ENCODE results near the gene OSBPL8. TPM values are rescaled to one million over a fixed set of nuclear protein-coding genes. Genes with fewer than 3 reads are reported as not detected.
A peak's percentile ranks its signal among the peaks of the same experiment; 100 is the strongest.
"Not testable (repeated sequence)": the region's sequence is repeated elsewhere in the genome, so short reads cannot be mapped to it uniquely, and the experiment has no call there.

OSBPL8 gene
- total RNA-seq, 4 donors from 2014 or later, result 25.6 to 46.0 (median 43.4) TPM

GRCh38 chr12:76480796-76481195 lies 78.8 kb downstream of the OSBPL8 start:
- DNase-seq (no peak), ATAC-seq (no peak)
- Histone ChIP-seq H3K36me3 (peaks cover 0 to 14% of the 10 kb centered on the region in 2 donors), H3K4me3 (no peak overlapping the region), H3K27ac (no peak overlapping the region), H3K9me3 (no peaks in the 10 kb centered on the region), H3K4me1 (no peaks in the 10 kb centered on the region), H3K27me3 (no peaks in the 10 kb centered on the region)
- intact Hi-C loops (cut with DNase I; ENCODE audit: low total_unique reads), result no loop called here
- in situ Hi-C loops (cut with MboI; ENCODE audit: low sequenced_read_pairs in 4 of 4), result no loop called here
- TF ChIP-seq, protein P1, sequence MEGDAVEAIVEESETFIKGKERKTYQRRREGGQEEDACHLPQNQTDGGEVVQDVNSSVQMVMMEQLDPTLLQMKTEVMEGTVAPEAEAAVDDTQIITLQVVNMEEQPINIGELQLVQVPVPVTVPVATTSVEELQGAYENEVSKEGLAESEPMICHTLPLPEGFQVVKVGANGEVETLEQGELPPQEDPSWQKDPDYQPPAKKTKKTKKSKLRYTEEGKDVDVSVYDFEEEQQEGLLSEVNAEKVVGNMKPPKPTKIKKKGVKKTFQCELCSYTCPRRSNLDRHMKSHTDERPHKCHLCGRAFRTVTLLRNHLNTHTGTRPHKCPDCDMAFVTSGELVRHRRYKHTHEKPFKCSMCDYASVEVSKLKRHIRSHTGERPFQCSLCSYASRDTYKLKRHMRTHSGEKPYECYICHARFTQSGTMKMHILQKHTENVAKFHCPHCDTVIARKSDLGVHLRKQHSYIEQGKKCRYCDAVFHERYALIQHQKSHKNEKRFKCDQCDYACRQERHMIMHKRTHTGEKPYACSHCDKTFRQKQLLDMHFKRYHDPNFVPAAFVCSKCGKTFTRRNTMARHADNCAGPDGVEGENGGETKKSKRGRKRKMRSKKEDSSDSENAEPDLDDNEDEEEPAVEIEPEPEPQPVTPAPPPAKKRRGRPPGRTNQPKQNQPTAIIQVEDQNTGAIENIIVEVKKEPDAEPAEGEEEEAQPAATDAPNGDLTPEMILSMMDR (IDR thresholded peaks at IDR 0.05 in 4 of 5, conservative IDR thresholded peaks at IDR 0.05 in 1 of 5), result no peak
- TF ChIP-seq POLR2A (IDR thresholded peaks at IDR 0.05), result no peak

DNA sequence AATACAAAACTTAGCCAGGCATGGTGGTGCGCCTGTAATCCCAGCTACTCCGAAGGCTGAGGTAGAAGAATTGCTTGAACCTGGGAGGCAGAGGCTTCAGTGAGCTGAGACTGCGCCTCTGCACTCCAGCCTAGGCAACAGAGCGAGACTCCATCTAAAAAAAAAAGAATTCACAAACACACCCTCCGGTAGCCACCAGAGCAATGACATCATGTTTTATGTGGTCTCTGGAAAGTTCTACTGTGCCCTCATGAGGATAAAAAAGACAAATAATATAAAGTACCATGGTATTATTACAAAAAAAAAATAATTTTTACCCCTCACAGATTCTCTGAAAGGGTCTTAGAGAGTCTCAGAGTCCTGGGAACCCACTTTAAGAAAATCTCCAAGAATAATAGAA lies 81.5 kb downstream of the OSBPL8 start:
- intact Hi-C loops (cut with DNase I; ENCODE audit: low total_unique reads), result loop anchor here (10.0 kb wide), 1 partner anchor 393 kb away; the partner anchor contains the start of gene NAP1L1

GRCh38 chr12:76472862-76473261 lies 86.7 kb downstream of the OSBPL8 start:
- Histone ChIP-seq H3K27ac (peak overlapping the region in 1 of 4 donors; percentile 84), H3K4me1 (peaks cover 25 to 34% of the 10 kb centered on the region in 2 donors)
- H3K27me3 ChIP-seq; ATAC-seq; H3K9me3 ChIP-seq; H3K4me3 ChIP-seq; H3K36me3 ChIP-seq; in situ Hi-C loops (cut with MboI; ENCODE audit: low sequenced_read_pairs in 4 of 4): not testable (repeated sequence)
- peak in 1 of 2 donors; percentile 61 for DNase-seq
- intact Hi-C loops (cut with DNase I; ENCODE audit: low total_unique reads), result loop anchor here (5.0 to 10.0 kb wide), 2 partner anchors 59 to 388 kb away; partner anchors contain the start of gene NAP1L1

More for the DNA sequence above, 81.5 kb downstream of the OSBPL8 start:
- H3K9me3 ChIP-seq, result no peaks in the 10 kb centered on the region
- TF ChIP-seq, protein P1 (IDR thresholded peaks at IDR 0.05 in 4 of 5, conservative IDR thresholded peaks at IDR 0.05 in 1 of 5), result no peak
- no peak for TF ChIP-seq POLR2A (IDR thresholded peaks at IDR 0.05)
- H3K36me3 ChIP-seq, result peaks cover 0 to 7% of the 10 kb centered on the region in 2 donors
- in situ Hi-C loops (cut with MboI; ENCODE audit: low sequenced_read_pairs in 4 of 4), result no loop called here
- peaks cover 3 to 5% of the 10 kb centered on the region in 2 donors for H3K4me1 ChIP-seq
- DNase-seq (no peak), ATAC-seq (no peak)
- H3K4me3 ChIP-seq, result no peak overlapping the region
- H3K27ac ChIP-seq, result no peak overlapping the region
- no peaks in the 10 kb centered on the region for H3K27me3 ChIP-seq

DNA sequence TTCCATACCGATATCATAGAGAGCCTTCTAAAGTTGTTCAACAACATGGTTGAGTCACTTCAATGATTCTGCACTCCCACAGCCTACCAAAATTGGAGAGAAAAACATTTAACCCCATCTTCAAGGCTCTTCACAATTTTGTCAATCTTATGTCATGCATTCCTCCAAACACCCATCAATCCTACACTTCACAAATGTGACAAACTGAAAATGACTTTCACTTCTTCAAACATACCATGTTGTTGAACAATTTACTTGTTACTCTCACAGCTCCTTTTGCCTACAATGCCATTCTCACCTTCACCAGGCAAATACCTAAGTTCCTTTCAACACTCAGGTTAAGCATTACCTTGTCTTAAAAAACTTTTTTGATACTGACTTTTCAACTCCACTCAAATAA lies 88.0 kb downstream of the OSBPL8 start:
- Histone ChIP-seq H3K27ac (peak overlapping the region; percentile 79 to 87 (median 84)), H3K4me3 (no peak overlapping the region), H3K9me3 (no peaks in the 10 kb centered on the region), H3K4me1 (peaks cover 30 to 41% of the 10 kb centered on the region in 2 donors), H3K27me3 (no peaks in the 10 kb centered on the region), H3K36me3 (no peaks in the 10 kb centered on the region)
- in situ Hi-C loops (cut with MboI; ENCODE audit: low sequenced_read_pairs in 4 of 4) (no loop called here), intact Hi-C loops (cut with DNase I; ENCODE audit: low total_unique reads) (loop anchor here (2.0 to 10.0 kb wide), 3 partner anchors 61 to 387 kb away; partner anchors contain the start of genes NAP1L1 and OSBPL8)
- DNase-seq (no peak), ATAC-seq (no peak)
- TF ChIP-seq, protein P1 (IDR thresholded peaks at IDR 0.05 in 4 of 5, conservative IDR thresholded peaks at IDR 0.05 in 1 of 5), result no peak
- no peak for TF ChIP-seq POLR2A (IDR thresholded peaks at IDR 0.05)

DNA sequence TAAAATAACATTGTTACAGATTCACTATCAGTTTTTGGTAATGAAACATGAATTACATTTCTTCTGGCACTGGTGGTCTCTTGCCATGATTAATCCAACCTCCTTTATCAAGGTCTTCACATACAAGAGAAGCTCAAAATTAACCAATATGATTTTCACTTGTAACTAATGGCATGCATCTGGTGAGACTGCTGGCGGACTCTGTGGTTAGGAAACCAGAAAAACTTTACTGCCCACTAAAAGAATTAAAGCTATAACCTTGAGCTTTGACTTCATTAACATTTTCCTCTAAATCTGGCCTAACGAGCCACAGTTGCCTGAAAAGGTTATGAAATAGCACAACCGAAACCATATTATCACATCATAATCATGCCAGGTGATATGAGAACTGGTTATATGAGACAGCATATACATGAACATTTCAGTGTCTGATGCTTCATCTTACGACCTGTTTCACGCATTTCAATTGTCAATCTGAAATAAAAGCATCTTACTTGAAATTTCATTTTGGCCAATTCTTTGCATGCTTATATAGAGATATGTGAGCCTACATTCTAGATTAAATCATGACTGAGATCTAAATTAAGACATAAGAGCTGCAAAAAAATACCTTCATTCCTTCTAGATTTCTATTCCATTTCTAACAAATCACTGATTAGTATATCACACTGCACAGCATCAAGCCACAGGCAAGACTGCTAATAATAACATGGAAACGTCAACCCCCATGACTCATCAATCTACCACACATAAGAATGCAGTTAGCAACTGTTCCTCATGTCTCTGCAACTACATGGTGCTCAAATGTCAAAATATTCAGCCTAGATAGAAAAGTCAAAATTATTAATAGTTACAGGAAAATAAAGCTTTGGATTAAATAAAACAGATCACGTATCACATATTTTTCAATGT lies 89.3 kb downstream of the OSBPL8 start:
- H3K4me1 ChIP-seq, result peaks cover 31 to 41% of the 10 kb centered on the region in 2 donors
- H3K36me3 ChIP-seq, result no peaks in the 10 kb centered on the region
- peak overlapping the region in 1 of 4 donors; percentile 4 for H3K4me3 ChIP-seq
- in situ Hi-C loops (cut with MboI; ENCODE audit: low sequenced_read_pairs in 4 of 4) (no loop called here), intact Hi-C loops (cut with DNase I; ENCODE audit: low total_unique reads) (loop anchor here (2.0 to 10.0 kb wide), 3 partner anchors 62 to 385 kb away; partner anchors contain the start of genes NAP1L1 and OSBPL8)
- peak; percentile 23 to 59 for DNase-seq
- ATAC-seq, result peak; percentile 100
- peak overlapping the region; percentile 79 to 87 (median 84) for H3K27ac ChIP-seq
- H3K9me3 ChIP-seq, result no peaks in the 10 kb centered on the region
- TF ChIP-seq, protein P1 (IDR thresholded peaks at IDR 0.05 in 4 of 5, conservative IDR thresholded peaks at IDR 0.05 in 1 of 5), result no peak
- no peak for TF ChIP-seq POLR2A (IDR thresholded peaks at IDR 0.05)
- H3K27me3 ChIP-seq, result no peaks in the 10 kb centered on the region
